Measurements from ENCODE around the gene FCRL3.
A peak's percentile ranks its signal among the peaks of the same experiment; 100 is the strongest.

The FCRL3 gene

GRCh38 chr1:157700305-157700704, 264 bp downstream of the FCRL3 start:
- H3K27me3 Mint-ChIP-seq, result peaks cover 4% of the 10 kb centered on the region
- peak overlapping the region; percentile 39 for H3K4me3 Mint-ChIP-seq
- no peak overlapping the region for H3K27ac Mint-ChIP-seq
- DNase-seq (no peak), ATAC-seq (no peak)
- H3K36me3 Mint-ChIP-seq (ENCODE audit: low read depth), result no peaks in the 10 kb centered on the region
- peaks cover 33% of the 10 kb centered on the region for H3K4me1 Mint-ChIP-seq
- H3K9me3 Mint-ChIP-seq, result no peaks in the 10 kb centered on the region

GRCh38 chr1:157697781-157698569, 2.6 kb downstream of the FCRL3 start:
- Mint-ChIP-seq H3K36me3 (ENCODE audit: low read depth) (no peaks in the 10 kb centered on the region), H3K4me3 (no peak overlapping the region), H3K27me3 (peaks cover 4% of the 10 kb centered on the region), H3K9me3 (no peaks in the 10 kb centered on the region), H3K27ac (peak overlapping the region; percentile 29), H3K4me1 (peaks cover 22% of the 10 kb centered on the region)
- ATAC-seq (no peak), DNase-seq (no peak)

GRCh38 chr1:157696966-157697628, 3.5 kb downstream of the FCRL3 start:
- peaks cover 18% of the 10 kb centered on the region for H3K4me1 Mint-ChIP-seq
- no peak overlapping the region for H3K4me3 Mint-ChIP-seq
- no peaks in the 10 kb centered on the region for H3K36me3 Mint-ChIP-seq (ENCODE audit: low read depth)
- H3K27me3 Mint-ChIP-seq, result peaks cover 4% of the 10 kb centered on the region
- no peaks in the 10 kb centered on the region for H3K9me3 Mint-ChIP-seq
- peak overlapping the region; percentile 24 for H3K27ac Mint-ChIP-seq
- ATAC-seq, result no peak
- DNase-seq, result no peak

- Mint-ChIP-seq H3K9me3 (no peaks in the 10 kb centered on the region), H3K4me1 (peaks cover 16% of the 10 kb centered on the region), H3K27me3 (peaks cover 4% of the 10 kb centered on the region), H3K36me3 (ENCODE audit: low read depth) (no peaks in the 10 kb centered on the region), H3K27ac (no peak overlapping the region), H3K4me3 (no peak overlapping the region)
- ATAC-seq (no peak), DNase-seq (no peak)
These were observed 5.2 kb downstream of the FCRL3 start for GRCh38 chr1:157695417-157695816.

- Mint-ChIP-seq H3K4me3 (no peak overlapping the region), H3K9me3 (no peaks in the 10 kb centered on the region), H3K4me1 (no peaks in the 10 kb centered on the region), H3K36me3 (ENCODE audit: low read depth) (no peaks in the 10 kb centered on the region), H3K27me3 (no peaks in the 10 kb centered on the region), H3K27ac (no peak overlapping the region)
- DNase-seq, result no peak
- no peak for ATAC-seq
These were observed 9.2 kb downstream of the FCRL3 start for GRCh38 chr1:157691285-157691920.

GRCh38 chr1:157682710-157683437, 17.7 kb downstream of the FCRL3 start:
- Mint-ChIP-seq H3K4me1 (no peaks in the 10 kb centered on the region), H3K36me3 (ENCODE audit: low read depth) (no peaks in the 10 kb centered on the region)
- no peak for DNase-seq

GRCh38 chr1:157678721-157679120, 21.8 kb downstream of the FCRL3 start:
- peaks cover 6% of the 10 kb centered on the region for H3K36me3 Mint-ChIP-seq (ENCODE audit: low read depth)
- no peak overlapping the region for H3K4me3 Mint-ChIP-seq
- peaks cover 5% of the 10 kb centered on the region for H3K27me3 Mint-ChIP-seq
- peaks cover 11% of the 10 kb centered on the region for H3K9me3 Mint-ChIP-seq
- ATAC-seq (no peak), DNase-seq (no peak)
- H3K4me1 Mint-ChIP-seq, result no peaks in the 10 kb centered on the region
- H3K27ac Mint-ChIP-seq, result no peak overlapping the region

More at GRCh38 chr1:157682710-157683437, 17.7 kb downstream of the FCRL3 start:
- H3K27ac Mint-ChIP-seq, result no peak overlapping the region
- H3K9me3 Mint-ChIP-seq, result no peaks in the 10 kb centered on the region
- peaks cover 4% of the 10 kb centered on the region for H3K27me3 Mint-ChIP-seq
- ATAC-seq, result no peak
- H3K4me3 Mint-ChIP-seq, result no peak overlapping the region

- Mint-ChIP-seq H3K27me3 (peaks cover 5% of the 10 kb centered on the region), H3K36me3 (ENCODE audit: low read depth) (peaks cover 6% of the 10 kb centered on the region), H3K4me3 (no peak overlapping the region), H3K27ac (no peak overlapping the region), H3K4me1 (no peaks in the 10 kb centered on the region), H3K9me3 (peaks cover 27% of the 10 kb centered on the region)
- DNase-seq, result no peak
- ATAC-seq, result no peak
These were observed 27.6 kb downstream of the FCRL3 start for GRCh38 chr1:157673008-157673407.

GRCh38 chr1:157671895-157672294, 28.7 kb downstream of the FCRL3 start:
- Mint-ChIP-seq H3K4me3 (no peak overlapping the region), H3K4me1 (no peaks in the 10 kb centered on the region), H3K27me3 (peaks cover 3% of the 10 kb centered on the region), H3K9me3 (peaks cover 31% of the 10 kb centered on the region), H3K27ac (no peak overlapping the region), H3K36me3 (ENCODE audit: low read depth) (peaks cover 6% of the 10 kb centered on the region)
- no peak for ATAC-seq
- DNase-seq, result no peak

- H3K4me3 Mint-ChIP-seq, result no peak overlapping the region
- no peaks in the 10 kb centered on the region for H3K9me3 Mint-ChIP-seq
- no peaks in the 10 kb centered on the region for H3K36me3 Mint-ChIP-seq (ENCODE audit: low read depth)
- ATAC-seq (no peak), DNase-seq (no peak)
- H3K27me3 Mint-ChIP-seq, result peaks cover 6% of the 10 kb centered on the region
- peaks cover 3% of the 10 kb centered on the region for H3K4me1 Mint-ChIP-seq
- H3K27ac Mint-ChIP-seq, result no peak overlapping the region
These were observed 40.9 kb downstream of the FCRL3 start for GRCh38 chr1:157659576-157660247.

- H3K36me3 Mint-ChIP-seq (ENCODE audit: low read depth), result no peaks in the 10 kb centered on the region
- H3K27me3 Mint-ChIP-seq, result peaks cover 6% of the 10 kb centered on the region
- peaks cover 6% of the 10 kb centered on the region for H3K4me1 Mint-ChIP-seq
- H3K27ac Mint-ChIP-seq, result no peak overlapping the region
- no peak for DNase-seq
- no peak for ATAC-seq
- H3K9me3 Mint-ChIP-seq, result no peaks in the 10 kb centered on the region
- no peak overlapping the region for H3K4me3 Mint-ChIP-seq
These were observed 42.0 kb downstream of the FCRL3 start for GRCh38 chr1:157658571-157658970.

GRCh38 chr1:157653494-157653873, 47.1 kb downstream of the FCRL3 start:
- H3K9me3 Mint-ChIP-seq, result no peaks in the 10 kb centered on the region
- ATAC-seq, result no peak
- peaks cover 2% of the 10 kb centered on the region for H3K36me3 Mint-ChIP-seq (ENCODE audit: low read depth)
- peaks cover 14% of the 10 kb centered on the region for H3K4me1 Mint-ChIP-seq
- peaks cover 15% of the 10 kb centered on the region for H3K27me3 Mint-ChIP-seq
- peak overlapping the region; percentile 37 for H3K27ac Mint-ChIP-seq
- no peak for DNase-seq
- peak overlapping the region; percentile 9 for H3K4me3 Mint-ChIP-seq

GRCh38 chr1:157652859-157653493, 47.6 kb downstream of the FCRL3 start:
- Mint-ChIP-seq H3K27me3 (peaks cover 14% of the 10 kb centered on the region), H3K9me3 (no peaks in the 10 kb centered on the region), H3K4me3 (peak overlapping the region; percentile 9), H3K27ac (peak overlapping the region; percentile 37), H3K36me3 (ENCODE audit: low read depth) (peaks cover 2% of the 10 kb centered on the region), H3K4me1 (peaks cover 14% of the 10 kb centered on the region)
- ATAC-seq (peak; percentile 63), DNase-seq (no peak)

GRCh38 chr1:157648317-157648716, 52.3 kb downstream of the FCRL3 start:
- no peak for DNase-seq
- Mint-ChIP-seq H3K4me3 (no peak overlapping the region), H3K4me1 (peaks cover 13% of the 10 kb centered on the region), H3K36me3 (ENCODE audit: low read depth) (peaks cover 2% of the 10 kb centered on the region), H3K9me3 (no peaks in the 10 kb centered on the region), H3K27me3 (peaks cover 18% of the 10 kb centered on the region), H3K27ac (no peak overlapping the region)
- ATAC-seq, result no peak

Measured in activated naive CD8-positive, alpha-beta T cell treated with anti-CD3 and anti-CD28 coated beads, Interleukin-2, amount 50 U/mL, for 24 hours (primary cell).